H1 (cell line): Measurements from ENCODE around the gene MAS1. TPM values are rescaled to one million over a fixed set of nuclear protein-coding genes. Genes with fewer than 3 reads are reported as not detected.

ENCODE experiments used
- CHD7 ChIP-seq: fragments of 300-600 bp; sonication (generic); IDR thresholded peaks from 2 replicates; pipeline ENCODE4 v1.7.1; 2012; ENCODE audit warnings: low read length, moderate library complexity, mild to moderate bottlenecking, inconsistent platforms; ENCODE audit not compliant: insufficient replicate concordance
- polyA plus RNA-seq, 7 experiments: library from polyadenylated mRNA; depleted of rRNA in 3 of 7; stranded (reverse) in 5 of 7; unstranded in 2 of 7; fragments of >200 nt in 5 of 7; fragments of 200-250 nt in 2 of 7; gene quantifications; 1 replicate in 5 of 7; 2 replicates in 1 of 7; 4 replicates in 1 of 7; pipeline versions ENCODE4 v1.2.1 to v1.2.3, GENCODE V29; 2011 to 2013; ENCODE audit warnings: missing spikeins in 2 of 7, mixed read lengths in 2 of 7
- total RNA-seq: library from RNA; stranded (reverse); fragmentation: NEBNext Ultra II Directional; extraction: Animal tissue kit (Norgen Biotek cat#: 25700); gene quantifications from 2 replicates; pipeline ENCODE4 v1.2.1, GENCODE V29; 2021

Gene MAS1
- total and polyA plus RNA-seq, 2 of the 8 experiments (the other 6 are each of a cell fraction or from before 2014, with no cell fraction given), result 0.02 TPM; not detected in 1

DNA sequence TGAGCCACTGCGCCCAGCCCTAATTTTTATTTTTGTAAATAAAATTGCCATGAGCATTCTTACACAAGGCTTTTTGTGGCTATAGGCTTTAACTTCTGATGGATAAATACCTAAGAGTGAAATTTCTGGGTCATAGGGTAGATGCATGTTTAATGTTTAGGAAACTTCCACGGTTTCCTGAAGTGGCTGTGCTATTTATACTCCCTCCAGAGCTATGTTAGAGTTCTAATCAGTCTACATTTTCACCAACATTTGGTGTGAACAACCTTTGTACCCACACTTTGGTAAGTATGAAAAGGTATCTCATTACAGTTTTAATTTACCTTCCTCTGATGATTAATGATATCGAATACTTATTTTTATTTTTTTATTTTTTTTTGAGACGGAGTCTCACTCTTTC lies 6.1 kb upstream of the MAS1 start (continued):
- TF ChIP-seq CHD7, result no peak
